Measurements from ENCODE around the gene PSMB11.

Gene PSMB11

DNA sequence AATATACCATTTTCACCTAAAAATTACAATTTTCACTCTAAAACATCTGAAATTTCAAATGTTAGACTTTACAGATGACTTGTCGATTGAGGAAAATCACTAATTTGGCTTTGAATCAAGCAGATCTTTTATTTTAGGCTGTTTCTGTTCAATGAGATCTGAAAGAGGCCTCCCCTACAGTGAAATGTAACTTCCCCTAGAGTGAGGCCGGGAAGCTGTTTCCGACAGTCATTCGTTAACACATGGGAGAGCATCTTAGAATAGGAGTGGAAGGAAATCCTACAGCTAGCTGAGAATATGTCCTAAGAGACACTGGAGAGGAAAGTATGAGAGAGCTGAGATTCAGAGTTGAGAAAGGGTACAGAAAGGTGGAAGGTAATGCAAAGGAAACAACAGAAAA, 26.4 kb upstream of the PSMB11 start:
- DNase-seq = no peak

DNA sequence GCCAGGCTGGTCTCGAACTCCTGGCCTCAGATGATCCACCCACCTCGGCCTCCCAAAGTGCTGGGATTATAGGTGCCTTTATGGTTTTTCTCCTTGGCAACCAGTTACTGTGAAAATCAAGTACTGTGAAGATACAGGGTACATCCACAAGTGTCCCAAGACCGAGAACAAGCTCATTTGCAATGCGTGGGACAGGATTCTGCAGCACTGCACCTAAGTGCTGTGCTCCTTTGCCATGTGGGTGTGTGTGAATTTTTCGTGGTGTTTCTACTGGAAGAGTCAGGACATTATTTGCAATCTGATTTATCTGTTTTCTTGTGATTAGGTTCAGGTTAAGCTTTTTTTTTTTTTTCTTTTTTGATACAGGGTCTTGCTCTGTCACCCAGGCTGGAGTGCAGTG, 24.9 kb upstream of the PSMB11 start:
- no peak for DNase-seq

- no peak for DNase-seq
These were observed 23.9 kb upstream of the PSMB11 start for GRCh38 chr14:23018107-23018506.

GRCh38 chr14:23020143-23021128, 21.6 kb upstream of the PSMB11 start:
- no peak for DNase-seq

DNA sequence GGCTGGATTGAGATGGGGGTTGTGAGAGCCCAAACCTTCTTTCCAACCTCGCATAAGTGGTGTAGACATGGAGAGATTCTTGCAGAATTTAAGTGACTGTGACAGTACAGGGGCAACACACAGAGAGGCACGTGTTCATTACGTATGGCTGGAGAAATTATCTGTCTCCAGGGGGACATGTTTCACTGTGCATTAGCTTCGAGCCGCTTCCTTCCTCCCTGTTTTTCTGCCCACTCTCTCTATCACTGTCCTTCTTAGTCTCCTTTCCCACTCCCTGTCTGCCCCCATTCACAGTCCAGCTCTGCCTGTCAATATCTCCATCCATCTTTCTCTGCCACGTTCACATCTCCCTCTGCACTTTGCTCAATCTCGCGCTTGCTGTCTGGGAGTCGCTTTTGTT, 20.6 kb upstream of the PSMB11 start:
- DNase-seq = no peak

DNA sequence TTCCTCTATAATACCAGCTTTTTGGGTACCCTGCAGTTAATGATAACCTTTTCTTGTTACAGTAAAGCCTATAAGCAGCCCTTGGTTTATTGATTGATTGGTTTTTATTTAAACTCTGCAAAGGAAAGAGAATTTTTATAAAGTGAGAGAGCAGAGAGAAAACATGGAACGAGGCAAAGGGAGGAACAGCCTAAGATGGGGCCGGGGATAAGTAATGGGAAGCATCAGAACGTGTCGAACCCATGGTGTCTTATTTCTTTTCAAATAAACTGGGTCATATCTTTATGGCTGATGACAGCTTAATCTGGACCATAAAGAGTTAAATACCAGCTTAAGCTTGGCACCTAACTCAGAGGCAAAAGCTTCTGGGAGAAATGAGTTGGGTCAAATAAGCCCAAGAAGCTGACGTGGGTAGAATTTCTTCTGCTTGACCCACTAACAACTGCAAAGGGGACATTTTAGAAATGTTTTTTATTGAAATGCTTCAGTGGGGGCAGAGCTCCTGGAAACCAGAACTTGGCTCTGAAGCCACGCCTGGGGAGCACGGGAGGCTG, 20.0 kb upstream of the PSMB11 start:
- DNase-seq = no peak

- no peak for DNase-seq
These were observed 18.8 kb upstream of the PSMB11 start for GRCh38 chr14:23023022-23023794.

- no peak for DNase-seq
These were observed 18.2 kb upstream of the PSMB11 start for GRCh38 chr14:23023795-23024152.

- no peak for DNase-seq
These were observed 17.4 kb upstream of the PSMB11 start for GRCh38 chr14:23024612-23025075.

GRCh38 chr14:23025151-23025814, 16.7 kb upstream of the PSMB11 start:
- DNase-seq = no peak

DNA sequence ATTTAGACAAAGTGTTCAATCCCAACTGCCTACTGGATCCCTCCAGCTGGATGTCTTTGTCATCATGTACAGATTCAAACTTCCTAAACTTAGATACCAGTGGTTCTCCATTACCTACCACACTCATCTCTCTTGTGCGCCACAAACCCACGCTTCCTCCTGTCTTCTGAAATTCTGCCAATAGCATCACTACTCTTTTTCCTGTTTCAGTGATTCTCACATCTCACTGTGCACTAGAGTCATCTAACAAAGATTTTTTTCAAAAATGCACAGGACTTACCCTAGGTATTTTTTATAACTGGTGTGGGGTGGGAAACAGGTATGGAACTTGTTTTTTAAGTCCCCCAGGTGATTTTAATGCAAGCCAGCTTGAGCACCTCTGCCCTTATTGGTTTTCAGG, 13.2 kb upstream of the PSMB11 start:
- DNase-seq = no peak

DNA sequence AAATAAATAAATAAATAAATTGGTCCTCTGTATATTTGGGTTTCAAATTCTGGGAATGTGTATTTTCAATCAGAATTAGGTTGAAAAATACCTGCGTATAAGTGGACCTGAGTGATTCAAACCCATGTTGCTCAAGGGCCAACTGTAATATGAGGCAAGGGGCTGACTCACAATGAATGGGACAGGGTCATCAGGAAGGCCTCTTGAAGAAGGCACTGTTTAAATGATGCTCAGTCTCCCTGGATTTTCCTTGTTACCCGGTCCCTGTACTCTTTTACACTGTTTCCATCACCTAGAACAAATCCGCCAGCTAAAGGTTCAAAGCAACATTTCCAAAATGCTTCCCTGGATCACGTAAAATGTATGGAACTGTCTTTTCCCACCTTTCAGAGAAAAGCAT, 11.1 kb upstream of the PSMB11 start:
- no peak for DNase-seq

- no peak for DNase-seq
These were observed 8.7 kb upstream of the PSMB11 start for GRCh38 chr14:23033251-23033727.

- no peak for DNase-seq
These were observed 8.1 kb upstream of the PSMB11 start for GRCh38 chr14:23033801-23034497.

- DNase-seq = no peak
These were observed 7.3 kb upstream of the PSMB11 start, which contains the start of gene PSMB5 for GRCh38 chr14:23034498-23035302. TSS of gene PSMB5 (minus strand) at chr14:23034900. CDS start at chr14:23034881, 19 bp downstream.

DNA sequence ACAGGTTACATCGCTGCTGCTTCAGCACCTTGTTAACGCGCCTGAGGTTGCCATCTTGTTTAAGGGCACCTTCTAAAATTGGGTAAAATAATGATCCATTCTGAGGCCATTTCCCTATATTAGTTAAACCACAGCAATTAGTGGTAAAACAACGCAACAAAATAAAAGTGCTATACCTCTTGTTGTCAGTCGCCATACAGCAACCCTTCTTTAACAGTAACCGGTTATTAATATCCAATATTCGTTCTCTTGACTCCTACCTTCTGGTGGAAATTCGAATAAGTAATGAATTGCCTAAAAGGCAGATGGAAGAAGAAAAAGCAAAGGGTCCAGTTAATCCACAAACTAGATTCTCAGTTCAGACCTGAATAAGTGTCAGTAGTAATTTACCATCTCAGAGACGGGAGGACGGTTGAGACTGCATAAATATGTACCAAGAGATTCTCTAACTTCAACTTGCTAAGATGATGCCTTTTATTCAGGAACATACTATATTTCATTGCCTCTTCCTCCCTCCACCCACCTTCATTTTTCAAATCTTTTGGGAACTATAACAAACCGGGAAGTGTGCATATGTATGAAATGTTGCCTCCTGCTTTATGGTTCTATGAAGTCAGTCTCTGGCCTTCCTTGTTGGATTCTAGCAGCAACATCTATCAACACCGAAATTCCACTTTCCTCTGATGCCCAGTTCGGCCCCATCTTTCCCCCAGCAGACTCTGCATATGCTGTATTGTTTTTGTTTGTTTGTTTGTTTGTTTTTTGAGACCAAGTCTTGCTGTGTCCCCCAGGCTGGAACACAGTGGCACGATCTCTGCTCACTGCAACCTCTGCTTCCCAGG, 6.5 kb upstream of the PSMB11 start:
- DNase-seq = no peak

- no peak for DNase-seq
These were observed 1.9 kb upstream of the PSMB11 start for GRCh38 chr14:23040100-23040499.

- no peak for DNase-seq
These were observed 283 bp upstream of the PSMB11 start for GRCh38 chr14:23041729-23042128.

GRCh38 chr14:23043145-23043544, 1.1 kb downstream of the PSMB11 start:
- no peak for DNase-seq

- DNase-seq = no peak
These were observed 1.7 kb downstream of the PSMB11 start for GRCh38 chr14:23043754-23044153.

Data from NCI-H187 treated with DMSO at 0.1 percent for 48 hours (cell line).